Fibroblast of lung (primary cell): Measurements from ENCODE around the gene CMIP.

Experiments used
- CTCF ChIP-seq, 2 donors: IDR thresholded peaks in 1 of 2; conservative IDR thresholded peaks in 1 of 2; 1 replicate in 1 of 2; 2 replicates in 1 of 2; pipeline ENCODE4 v1.5.1; 2011 to 2012; ENCODE audit warnings: low read length in 2 of 2, control low read depth in 1 of 2, inconsistent platforms in 1 of 2, low read depth in 1 of 2, mild to moderate bottlenecking in 1 of 2
- EZH2 ChIP-seq: IDR thresholded peaks from 2 replicates; pipeline ENCODE4 v1.5.1; 2012; ENCODE audit warnings: low read length, control low read depth, mild to moderate bottlenecking; ENCODE audit errors: missing control alignments

GRCh38 chr16:81511371-81511770 lies 66.8 kb downstream of the CMIP start:
- TF ChIP-seq CTCF (conservative IDR thresholded peaks at IDR 0.05 in 1 of 2, IDR thresholded peaks at IDR 0.05 in 1 of 2; ENCODE audit: low read depth in 1 of 2, low read length in 2 of 2) (no peak), EZH2 (no peak)
